Panc1 (cell line): Measurements from ENCODE around the gene GRIN2A.

Experiments
- CTCF ChIP-seq: fragments of 450-650 bp; IDR thresholded peaks from 2 replicates; pipeline ENCODE4 v1.5.1; 2017; ENCODE audit warnings: mild to moderate bottlenecking
- POLR2AphosphoS5 ChIP-seq: IDR thresholded peaks from 2 replicates; pipeline ENCODE4 v1.6.1; 2012; ENCODE audit warnings: mild to moderate bottlenecking, low read depth, low read length, moderate library complexity
- REST ChIP-seq, 2 experiments: IDR thresholded peaks; 2 replicates each; pipeline ENCODE4 v1.6.1; 2011 to 2012; ENCODE audit warnings: low read depth in 2 of 2, control low read depth in 1 of 2, low read length in 1 of 2, mild to moderate bottlenecking in 1 of 2, moderate library complexity in 1 of 2; ENCODE audit not compliant: insufficient read depth in 1 of 2
- SIN3A ChIP-seq: IDR thresholded peaks from 2 replicates; pipeline ENCODE4 v1.6.1; 2012; ENCODE audit warnings: low read depth, mild to moderate bottlenecking, low read length, moderate library complexity, borderline replicate concordance; ENCODE audit not compliant: insufficient read depth
- TCF7L2 ChIP-seq: IDR thresholded peaks from 2 replicates; pipeline ENCODE4 v1.6.1; 2011; ENCODE audit warnings: mild to moderate bottlenecking, low read depth, low read length, inconsistent platforms

- TF ChIP-seq CTCF (no peak), SIN3A (no peak), POLR2AphosphoS5 (no peak), REST (IDR thresholded peaks at IDR 0.05; ENCODE audit: insufficient read depth in 1 of 2, low read depth in 2 of 2, low read length in 1 of 2) (no peak), TCF7L2 (no peak)
These were observed 232.8 kb downstream of the GRIN2A start for GRCh38 chr16:9949396-9949795.
